Panc1 (cell line): ENCODE results near the gene GGCX. TPM values are rescaled to one million over a fixed set of nuclear protein-coding genes. Genes with fewer than 3 reads are reported as not detected.

ENCODE experiments used
- ATAC-seq: fragments of 200-7000 bp; cut with Tn5 transposase; 2 replicates; pipeline ENCODE4 v1.9.1; 2020; ENCODE audit warnings: mild to moderate bottlenecking, moderate library complexity
- BruUV-seq: library from RNA; stranded (reverse); fragments of 400-500 nt; replicated peaks from 2 replicates; lab custom pipeline; 2021; lab: Mats Ljungman, UMichigan
- CTCF ChIA-PET: fragments of 300-600 bp; sonication (Branson Sonifier 250); formaldehyde crosslinking; loops from one replicate; lab custom pipeline; 2022; ENCODE audit warnings: antibody characterized with exemption; lab: Charles Lee
- POLR2A ChIA-PET: fragments of 300-600 bp; sonication (Branson Sonifier 250); formaldehyde crosslinking; loops from one replicate; lab custom pipeline; 2022; ENCODE audit warnings: antibody characterized with exemption; lab: Charles Lee
- DNase-seq: peaks from one replicate; pipeline ENCODE4 v3.0.0-alpha.2; 2010; ENCODE audit warnings: low read depth, low spot score
- H3K27ac ChIP-seq: 2 replicates; pipeline ENCODE4 v1.5.1; 2011; ENCODE audit warnings: mild to moderate bottlenecking, low read length, inconsistent platforms
- H3K27me3 ChIP-seq: fragments of 200-500 bp; sonication (Bioruptor generic); 2 replicates; pipeline ENCODE4 v1.6.0; 2014; ENCODE audit warnings: low read length, inconsistent platforms; ENCODE audit not compliant: control insufficient read depth, insufficient read depth
- H3K36me3 ChIP-seq: fragments of 200-500 bp; sonication (Bioruptor generic); 2 replicates; pipeline ENCODE4 v1.5.1; 2014; ENCODE audit warnings: inconsistent platforms, mild to moderate bottlenecking, low read length, moderate library complexity; ENCODE audit not compliant: control insufficient read depth, insufficient read depth
- H3K4me1 ChIP-seq: 2 replicates; pipeline ENCODE4 v1.5.1; 2011; ENCODE audit warnings: inconsistent platforms, mild to moderate bottlenecking, low read length, moderate library complexity; ENCODE audit not compliant: control insufficient read depth, insufficient read depth
- H3K4me3 ChIP-seq, 2 experiments: 2 replicates each; pipeline ENCODE4 v1.5.1; 2011 to 2012; ENCODE audit warnings: low read depth in 2 of 2, low read length in 2 of 2, mild to moderate bottlenecking in 2 of 2, inconsistent platforms in 1 of 2, moderate library complexity in 1 of 2
- H3K9me3 ChIP-seq: fragments of 200-500 bp; sonication (Bioruptor generic); 2 replicates; pipeline ENCODE4 v1.5.1; 2014; ENCODE audit warnings: low read depth, mild to moderate bottlenecking, inconsistent platforms, low read length, moderate library complexity; ENCODE audit not compliant: control insufficient read depth, insufficient read depth
- CTCF ChIP-seq: fragments of 450-650 bp; IDR thresholded peaks from 2 replicates; pipeline ENCODE4 v1.5.1; 2017; ENCODE audit warnings: mild to moderate bottlenecking
- POLR2AphosphoS5 ChIP-seq: IDR thresholded peaks from 2 replicates; pipeline ENCODE4 v1.6.1; 2012; ENCODE audit warnings: mild to moderate bottlenecking, low read depth, low read length, moderate library complexity
- SIN3A ChIP-seq: IDR thresholded peaks from 2 replicates; pipeline ENCODE4 v1.6.1; 2012; ENCODE audit warnings: low read depth, mild to moderate bottlenecking, low read length, moderate library complexity, borderline replicate concordance; ENCODE audit not compliant: insufficient read depth
- TCF7L2 ChIP-seq: IDR thresholded peaks from 2 replicates; pipeline ENCODE4 v1.6.1; 2011; ENCODE audit warnings: mild to moderate bottlenecking, low read depth, low read length, inconsistent platforms
- in situ Hi-C: cut with HindIII; loops from 2 replicates; pipeline ENCODE4 v1.10.0; 2016; ENCODE audit warnings: low sequenced_read_pairs, low pct_unique_long_range_greater_than_20kb
- intact Hi-C: fragments of 100-400 bp; cut with micrococcal nuclease; formaldehyde crosslinking; loops from one replicate; pipeline ENCODE4 v1.10.0; 2022; ENCODE audit not compliant: unreplicated experiment
- total RNA-seq: library from RNA; stranded (reverse); gene quantifications from one replicate; pipeline ENCODE4 v1.2.1, GENCODE V29; 2021; ENCODE audit not compliant: unreplicated experiment
- TF ChIP-seq, protein P1 (sequence below), 2 experiments: IDR thresholded peaks; 2 replicates each; pipeline ENCODE4 v1.6.1; 2011 to 2012; ENCODE audit warnings: low read depth in 2 of 2, control low read depth in 1 of 2, low read length in 1 of 2, mild to moderate bottlenecking in 1 of 2, moderate library complexity in 1 of 2; ENCODE audit not compliant: insufficient read depth in 1 of 2

GGCX gene
- total RNA-seq, 1 experiment from 2014 or later = 64.1 TPM

DNA sequence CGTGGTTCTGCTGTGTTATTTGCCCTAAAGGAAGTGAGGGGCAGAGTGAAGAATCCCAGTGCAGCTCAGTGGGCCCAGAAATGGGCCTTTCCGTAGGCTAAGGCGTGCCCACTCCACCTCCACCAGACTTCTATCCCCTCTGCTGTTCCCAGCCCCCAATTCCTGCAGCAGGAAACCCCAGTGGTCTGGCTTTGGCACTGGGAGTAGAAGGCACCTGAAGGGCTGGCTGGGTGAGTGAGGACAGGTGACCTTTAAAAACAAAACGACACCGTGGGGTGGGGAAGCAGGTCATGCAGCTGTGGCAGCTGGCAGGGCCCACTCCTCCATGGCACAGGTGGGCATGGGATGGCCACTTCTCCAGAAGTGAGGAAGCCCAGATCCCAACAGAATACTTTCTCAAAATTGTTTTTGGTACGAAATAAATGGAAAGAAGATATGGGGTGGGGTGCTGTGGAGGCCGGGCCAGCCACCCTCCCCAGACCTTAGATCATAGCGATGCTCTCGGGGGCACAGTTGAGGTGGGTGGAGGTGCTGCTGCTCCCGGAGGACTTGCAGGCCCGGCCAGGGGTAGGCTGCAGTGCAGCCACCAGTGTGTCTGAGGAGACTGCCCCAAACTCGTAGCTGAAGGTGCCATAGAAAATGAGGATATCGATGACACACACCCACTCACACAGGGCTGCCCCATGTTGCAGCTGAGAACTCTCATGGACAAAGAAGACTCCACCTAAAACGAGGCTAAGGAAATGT lies 37.5 kb upstream of the GGCX start:
- in situ Hi-C loops (no loop called here), intact Hi-C loops (no loop called here)
- ChIA-PET CTCF (no interaction called here), POLR2A (interaction anchor here (0.7 kb wide), 1 partner anchor 167 kb away, joined by 3 read pairs; no protein-coding TSS in a partner anchor)
- no peak overlapping the region for H3K4me3 ChIP-seq
- no peaks in the 10 kb centered on the region for H3K27me3 ChIP-seq
- peaks cover 44% of the 10 kb centered on the region for H3K4me1 ChIP-seq
- H3K27ac ChIP-seq = no peak overlapping the region
- ATAC-seq (no peak), DNase-seq (no peak)
- TF ChIP-seq, protein P1, sequence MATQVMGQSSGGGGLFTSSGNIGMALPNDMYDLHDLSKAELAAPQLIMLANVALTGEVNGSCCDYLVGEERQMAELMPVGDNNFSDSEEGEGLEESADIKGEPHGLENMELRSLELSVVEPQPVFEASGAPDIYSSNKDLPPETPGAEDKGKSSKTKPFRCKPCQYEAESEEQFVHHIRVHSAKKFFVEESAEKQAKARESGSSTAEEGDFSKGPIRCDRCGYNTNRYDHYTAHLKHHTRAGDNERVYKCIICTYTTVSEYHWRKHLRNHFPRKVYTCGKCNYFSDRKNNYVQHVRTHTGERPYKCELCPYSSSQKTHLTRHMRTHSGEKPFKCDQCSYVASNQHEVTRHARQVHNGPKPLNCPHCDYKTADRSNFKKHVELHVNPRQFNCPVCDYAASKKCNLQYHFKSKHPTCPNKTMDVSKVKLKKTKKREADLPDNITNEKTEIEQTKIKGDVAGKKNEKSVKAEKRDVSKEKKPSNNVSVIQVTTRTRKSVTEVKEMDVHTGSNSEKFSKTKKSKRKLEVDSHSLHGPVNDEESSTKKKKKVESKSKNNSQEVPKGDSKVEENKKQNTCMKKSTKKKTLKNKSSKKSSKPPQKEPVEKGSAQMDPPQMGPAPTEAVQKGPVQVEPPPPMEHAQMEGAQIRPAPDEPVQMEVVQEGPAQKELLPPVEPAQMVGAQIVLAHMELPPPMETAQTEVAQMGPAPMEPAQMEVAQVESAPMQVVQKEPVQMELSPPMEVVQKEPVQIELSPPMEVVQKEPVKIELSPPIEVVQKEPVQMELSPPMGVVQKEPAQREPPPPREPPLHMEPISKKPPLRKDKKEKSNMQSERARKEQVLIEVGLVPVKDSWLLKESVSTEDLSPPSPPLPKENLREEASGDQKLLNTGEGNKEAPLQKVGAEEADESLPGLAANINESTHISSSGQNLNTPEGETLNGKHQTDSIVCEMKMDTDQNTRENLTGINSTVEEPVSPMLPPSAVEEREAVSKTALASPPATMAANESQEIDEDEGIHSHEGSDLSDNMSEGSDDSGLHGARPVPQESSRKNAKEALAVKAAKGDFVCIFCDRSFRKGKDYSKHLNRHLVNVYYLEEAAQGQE (IDR thresholded peaks at IDR 0.05; ENCODE audit: insufficient read depth in 1 of 2, low read depth in 2 of 2, low read length in 1 of 2) = no peak
- no peaks in the 10 kb centered on the region for H3K9me3 ChIP-seq
- TSS peak; percentile 23 for BruUV-seq
- H3K36me3 ChIP-seq = peaks cover 2% of the 10 kb centered on the region; the same call in 1 of the 2 replicates

GRCh38 chr2:85597241-85597640 lies 35.9 kb upstream of the GGCX start:
- Histone ChIP-seq H3K9me3 (no peaks in the 10 kb centered on the region), H3K27me3 (no peaks in the 10 kb centered on the region), H3K27ac (peak overlapping the region; percentile 96), H3K36me3 (peaks cover 2% of the 10 kb centered on the region; the same call in 1 of the 2 replicates), H3K4me3 (peak overlapping the region in 1 of 2 experiments; percentile 91; a peak in 2 of 4 replicates), H3K4me1 (peaks cover 44% of the 10 kb centered on the region)
- ChIA-PET POLR2A (interaction anchor here (0.5 to 0.7 kb wide), 3 partner anchors 35 to 172 kb away, joined by 3 to 16 read pairs (median 12); no protein-coding TSS in a partner anchor), CTCF (interaction anchor here (0.6 kb wide), 1 partner anchor 48 kb away, joined by 4 read pairs; no protein-coding TSS in a partner anchor)
- intact Hi-C loops (no loop called here), in situ Hi-C loops (no loop called here)
- DNase-seq (no peak), ATAC-seq (no peak)
- no peak for TF ChIP-seq TCF7L2
- TF ChIP-seq CTCF = no peak
- TF ChIP-seq POLR2AphosphoS5 = no peak
- TF ChIP-seq, protein P1 (IDR thresholded peaks at IDR 0.05; ENCODE audit: insufficient read depth in 1 of 2, low read depth in 2 of 2, low read length in 1 of 2) = no peak
- TF ChIP-seq SIN3A = no peak
- TSS peak; percentile 81 for BruUV-seq
